Measurements from ENCODE around the gene CSMD2. TPM values are rescaled to one million over a fixed set of nuclear protein-coding genes. Genes with fewer than 3 reads are reported as not detected.

CSMD2 gene
- polyA plus RNA-seq, 1 of the 3 experiments (the other 2 are of a cell fraction) = not detected

GRCh38 chr1:33634806-33635205 is 530.2 kb downstream of the CSMD2 start:
- Histone ChIP-seq H3K4me1 (ENCODE audit: control insufficient read depth in 1 of 2, insufficient read depth in 2 of 2, low read depth in 1 of 2, low read length in 1 of 2) (no peaks in the 10 kb centered on the region; a peak in 1 of 4 replicates), H3K4me3 (ENCODE audit: low read depth in 2 of 2, low read length in 1 of 2) (no peak overlapping the region; a peak in 1 of 4 replicates), H3K27me3 (ENCODE audit: insufficient read depth) (no peaks in the 10 kb centered on the region), H3K27ac (ENCODE audit: low read depth in 2 of 2, low read length in 1 of 2) (no peak overlapping the region), H3K79me2 (ENCODE audit: insufficient read depth) (no peaks in the 10 kb centered on the region), H3K9me2 (no peaks in the 10 kb centered on the region), H3K4me2 (no peak overlapping the region), H3K36me3 (replicated peaks in 1 of 2; ENCODE audit: control insufficient read depth in 1 of 2, insufficient read depth in 2 of 2, low read length in 1 of 2) (no peaks in the 10 kb centered on the region), H3F3A (replicated peaks; ENCODE audit: insufficient read depth) (no peaks in the 10 kb centered on the region), H2AFZ (ENCODE audit: low read depth) (no peak overlapping the region), H3K9me3 (no peaks in the 10 kb centered on the region; the same call in 1 of the 2 replicates), H3K9ac (no peak overlapping the region), H4K20me1 (ENCODE audit: insufficient read depth) (no peaks in the 10 kb centered on the region)
- peak; percentile 41 for DNase-seq
- CTCF ChIA-PET = interaction anchor here (1.1 to 4.9 kb wide), 16 partner anchors 11 to 1113 kb away, joined by 3 to 78 read pairs (median 16); partner anchors contain the start of gene CSMD2
- POLR2A ChIA-PET = no interaction called here
- no peak for TF ChIP-seq NRF1 (IDR thresholded peaks at IDR 0.05; ENCODE audit: low read depth, low read length)
- no peak for TF ChIP-seq NFIC (IDR thresholded peaks at IDR 0.05; ENCODE audit: borderline replicate concordance)
- no peak for TF ChIP-seq EP300 (IDR thresholded peaks at IDR 0.05; ENCODE audit: borderline replicate concordance in 1 of 2, low read depth in 1 of 2, low read length in 1 of 2)
- TF ChIP-seq SMC3 (IDR thresholded peaks at IDR 0.05; ENCODE audit: low read depth, low read length) = no peak
- TF ChIP-seq CTCF (IDR thresholded peaks at IDR 0.05) = peak; percentile 52
- no peak for TF ChIP-seq REST (IDR thresholded peaks at IDR 0.05; ENCODE audit: low read depth, low read length)
- WGBS (ENCODE audit: low lambda C conversion rate) = 32% methylated on average over 9 of the region's 9 CpGs

GRCh38 chr1:33634143-33634542 is 530.9 kb downstream of the CSMD2 start:
- CTCF ChIA-PET = interaction anchor here (1.0 to 4.9 kb wide), 40 partner anchors 8 to 1132 kb away, joined by 3 to 78 read pairs (median 7); partner anchors contain the start of gene CSMD2
- no peaks in the 10 kb centered on the region for H3K9me2 ChIP-seq
- H3K27me3 ChIP-seq (ENCODE audit: insufficient read depth) = no peaks in the 10 kb centered on the region
- WGBS (ENCODE audit: low lambda C conversion rate) = 22% methylated on average over 3 of the region's 5 CpGs
- H3K36me3 ChIP-seq (replicated peaks in 1 of 2; ENCODE audit: control insufficient read depth in 1 of 2, insufficient read depth in 2 of 2, low read length in 1 of 2) = no peaks in the 10 kb centered on the region
- no peak overlapping the region for H3K27ac ChIP-seq (ENCODE audit: low read depth in 2 of 2, low read length in 1 of 2)
- no peaks in the 10 kb centered on the region; the same call in 1 of the 2 replicates for H3K9me3 ChIP-seq
- no peaks in the 10 kb centered on the region; a peak in 1 of 4 replicates for H3K4me1 ChIP-seq (ENCODE audit: control insufficient read depth in 1 of 2, insufficient read depth in 2 of 2, low read depth in 1 of 2, low read length in 1 of 2)
- POLR2A ChIA-PET = no interaction called here
- H4K20me1 ChIP-seq (ENCODE audit: insufficient read depth) = no peaks in the 10 kb centered on the region
- H3K4me2 ChIP-seq = no peak overlapping the region
- no peak overlapping the region for H2AFZ ChIP-seq (ENCODE audit: low read depth)
- no peaks in the 10 kb centered on the region for H3F3A ChIP-seq (replicated peaks; ENCODE audit: insufficient read depth)
- H3K9ac ChIP-seq = no peak overlapping the region
- no peaks in the 10 kb centered on the region for H3K79me2 ChIP-seq (ENCODE audit: insufficient read depth)
- H3K4me3 ChIP-seq (ENCODE audit: low read depth in 2 of 2, low read length in 1 of 2) = no peak overlapping the region
- no peak for DNase-seq
- TF ChIP-seq USF1 (IDR thresholded peaks at IDR 0.05; ENCODE audit: borderline replicate concordance, low read depth) (no peak), REST (IDR thresholded peaks at IDR 0.05; ENCODE audit: low read depth, low read length) (no peak), ZBTB33 (IDR thresholded peaks at IDR 0.05; ENCODE audit: borderline replicate concordance, low read depth) (no peak), RXRA (IDR thresholded peaks at IDR 0.05; ENCODE audit: borderline replicate concordance, low read depth) (no peak), SMC3 (IDR thresholded peaks at IDR 0.05; ENCODE audit: low read depth, low read length) (no peak), FOXM1 (IDR thresholded peaks at IDR 0.05; ENCODE audit: low read depth) (no peak), MEF2A (IDR thresholded peaks at IDR 0.05; ENCODE audit: borderline replicate concordance, low read depth) (no peak), NRF1 (IDR thresholded peaks at IDR 0.05; ENCODE audit: low read depth, low read length) (no peak), RFX5 (IDR thresholded peaks at IDR 0.05; ENCODE audit: low read length) (no peak)
